GM18502 (cell line): ENCODE data around the gene ZEB2.
A peak's percentile ranks its signal among the peaks of the same experiment; 100 is the strongest.

Source experiments
- ATAC-seq: cut with Tn5 transposase; IDR thresholded peaks from one replicate; pipeline ENCODE4 v1.9.1; 2021; ENCODE audit warnings: mild to moderate bottlenecking; ENCODE audit not compliant: unreplicated experiment, poor library complexity

Gene ZEB2

GRCh38 chr2:144455987-144456386, 63.9 kb downstream of the ZEB2 start:
- no peak for ATAC-seq

DNA sequence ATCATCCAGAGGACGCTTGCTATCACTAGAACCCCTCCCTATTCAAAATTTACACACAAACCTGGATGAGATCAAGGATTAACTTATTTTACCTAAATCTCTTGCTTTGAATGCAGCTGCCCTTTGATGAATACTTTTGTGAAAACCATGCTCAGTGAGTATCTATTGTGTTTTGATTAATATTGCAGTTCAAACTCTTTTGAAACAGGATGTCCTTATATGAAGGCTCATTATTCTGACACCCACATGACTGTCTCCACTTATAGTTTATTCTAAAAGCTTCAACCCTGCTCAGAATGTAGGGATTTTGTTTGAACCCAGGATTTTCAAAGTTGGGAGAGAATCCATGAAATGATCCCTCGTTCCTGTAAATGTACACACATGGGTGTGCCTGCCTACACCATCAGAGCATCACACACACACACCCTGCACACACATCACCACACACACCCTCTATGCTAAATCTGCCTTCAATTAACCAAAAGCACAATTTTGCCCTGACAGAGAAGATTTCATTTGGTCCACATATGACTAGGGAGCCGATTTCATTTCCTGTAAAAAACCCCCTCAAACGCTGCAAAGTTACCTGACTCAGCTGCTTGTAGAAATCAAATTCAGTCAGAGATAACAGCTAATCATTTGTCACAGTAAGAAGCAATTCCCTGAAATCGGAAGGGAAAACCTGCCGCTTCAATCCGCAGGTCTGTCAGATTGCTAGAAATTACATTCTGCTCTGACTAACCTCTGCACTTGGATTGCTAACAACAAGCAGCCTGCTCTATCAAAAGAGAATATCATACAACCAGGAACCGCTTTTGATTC, 65.2 kb downstream of the ZEB2 start:
- ATAC-seq, result peak; percentile 68

DNA sequence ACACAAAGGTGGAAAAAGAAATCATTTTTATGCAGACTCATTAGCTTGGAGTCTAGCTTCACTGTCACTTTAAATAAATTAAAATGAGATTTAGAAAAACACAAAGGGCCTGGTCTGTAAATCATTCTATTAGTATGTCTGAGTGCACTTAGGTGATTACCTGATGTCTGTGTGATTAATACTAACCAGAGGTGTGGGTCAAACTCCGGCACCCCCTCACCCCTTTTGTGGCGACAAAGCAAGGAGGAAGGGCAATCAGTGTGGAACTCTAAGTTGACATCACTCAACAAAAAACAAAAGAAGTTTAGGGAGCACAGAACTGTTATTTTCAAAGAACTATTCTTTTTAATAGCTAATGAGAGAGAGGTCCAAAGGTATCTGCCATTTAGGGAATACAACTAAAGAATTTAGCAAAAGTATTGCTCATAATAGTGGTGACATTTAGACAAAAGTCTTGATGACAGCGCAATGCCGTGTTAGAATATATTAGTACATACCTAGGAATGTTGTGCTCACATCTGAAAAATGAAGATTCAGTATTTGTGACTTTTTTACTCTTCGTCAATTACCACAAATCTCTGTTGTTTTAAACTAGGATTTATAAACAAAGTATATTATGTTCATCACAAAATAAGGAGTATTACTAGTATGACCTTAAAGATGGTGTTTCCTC, 66.3 kb downstream of the ZEB2 start:
- ATAC-seq, result no peak

DNA sequence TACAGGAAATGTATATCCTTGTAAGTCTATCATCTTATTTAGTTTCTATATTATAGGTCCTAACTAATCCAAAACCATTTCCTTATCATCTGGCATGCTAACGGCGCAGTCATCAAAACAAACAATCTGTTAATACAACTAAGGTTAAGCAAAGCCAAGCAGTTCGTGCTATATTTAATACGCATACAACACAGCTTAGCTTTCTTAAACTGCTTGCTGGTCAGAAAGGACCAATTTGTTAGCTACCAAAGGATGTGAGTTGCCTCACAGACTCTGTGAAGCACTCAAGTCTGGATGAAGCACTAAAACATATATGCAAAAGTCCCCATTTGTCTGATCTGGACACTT, 67.0 kb downstream of the ZEB2 start:
- no peak for ATAC-seq

DNA sequence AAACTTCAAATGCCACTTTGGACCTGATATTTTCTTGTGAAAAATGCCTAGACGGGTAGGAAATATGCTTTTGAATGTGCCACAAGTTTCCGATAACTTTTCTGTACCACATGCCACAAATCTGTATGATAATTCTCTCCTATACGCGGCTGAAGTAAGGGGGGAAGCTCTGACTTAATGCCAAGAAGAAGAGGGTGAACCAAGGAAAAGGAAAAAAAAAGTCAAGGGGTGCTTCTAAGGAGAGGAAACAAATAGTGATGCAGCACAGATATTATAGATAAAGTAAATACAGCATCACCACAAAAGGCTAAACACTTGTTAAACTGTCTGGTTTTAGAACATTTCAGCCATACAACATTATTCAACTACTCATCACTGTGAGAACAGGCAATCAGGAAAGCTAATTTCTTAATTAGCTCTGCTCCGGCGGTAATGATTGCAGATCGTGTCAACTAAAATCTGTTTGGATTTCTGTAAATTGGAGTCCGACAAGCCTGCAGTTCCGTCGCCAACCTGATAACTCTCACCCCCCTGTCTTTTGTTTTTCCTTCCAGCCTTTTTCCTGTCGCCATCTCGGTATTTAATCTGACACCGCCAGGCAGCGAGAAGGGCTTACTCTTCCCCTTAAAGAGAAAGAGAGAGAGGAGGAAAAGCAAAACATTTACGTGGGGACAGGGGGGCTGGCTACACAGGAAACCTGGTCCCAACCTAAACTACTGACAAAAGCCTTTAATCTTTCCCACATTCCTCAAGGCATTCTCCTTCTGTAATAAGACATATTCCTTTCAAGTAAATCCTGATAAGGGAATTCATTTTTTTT, 67.5 kb downstream of the ZEB2 start:
- ATAC-seq, result no peak

DNA sequence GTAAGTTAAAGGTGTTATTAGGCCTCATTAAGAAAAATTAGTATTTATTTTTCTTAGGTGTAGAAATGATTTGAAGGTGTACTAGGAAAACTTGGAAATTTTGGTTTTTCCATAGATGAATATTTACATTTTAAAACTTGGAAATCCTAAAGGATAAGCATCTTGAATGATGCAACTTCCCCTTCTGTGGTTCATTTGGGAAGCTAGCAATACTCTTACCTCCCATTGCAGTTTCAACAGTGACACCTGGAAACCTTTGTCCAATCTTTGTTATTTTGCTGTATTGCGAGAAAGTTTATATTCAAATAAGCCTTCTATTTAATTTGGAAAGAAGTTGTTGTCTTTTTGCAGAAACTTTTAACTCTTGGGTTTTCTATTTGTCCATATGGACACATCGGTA, 68.5 kb downstream of the ZEB2 start:
- no peak for ATAC-seq

GRCh38 chr2:144449028-144449406, 70.9 kb downstream of the ZEB2 start:
- no peak for ATAC-seq

- ATAC-seq, result no peak
Observed at GRCh38 chr2:144448389-144449027, 71.4 kb downstream of the ZEB2 start.

- no peak for ATAC-seq
Observed at GRCh38 chr2:144447535-144447934, 72.4 kb downstream of the ZEB2 start.

DNA sequence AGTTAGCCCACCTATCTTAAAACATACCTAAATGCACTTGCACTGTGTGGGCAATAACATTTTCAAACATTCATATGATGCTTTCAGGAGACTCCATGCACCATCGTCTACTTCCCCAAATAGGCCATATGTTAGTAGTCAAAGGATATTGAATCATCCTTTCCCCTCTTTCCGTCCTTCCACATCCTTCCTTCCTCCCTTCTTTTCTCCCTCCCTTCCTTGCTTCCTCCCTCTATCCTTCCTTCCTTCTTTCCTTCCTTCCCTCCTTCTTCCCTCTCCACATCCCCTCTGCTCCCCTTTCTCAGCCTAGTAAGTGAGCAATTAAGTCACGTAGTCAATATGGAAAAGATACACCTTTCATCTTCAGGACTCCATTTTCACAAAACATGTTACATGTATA, 73.8 kb downstream of the ZEB2 start:
- ATAC-seq, result no peak

- ATAC-seq, result no peak
Observed at GRCh38 chr2:144445196-144445595, 74.7 kb downstream of the ZEB2 start.

DNA sequence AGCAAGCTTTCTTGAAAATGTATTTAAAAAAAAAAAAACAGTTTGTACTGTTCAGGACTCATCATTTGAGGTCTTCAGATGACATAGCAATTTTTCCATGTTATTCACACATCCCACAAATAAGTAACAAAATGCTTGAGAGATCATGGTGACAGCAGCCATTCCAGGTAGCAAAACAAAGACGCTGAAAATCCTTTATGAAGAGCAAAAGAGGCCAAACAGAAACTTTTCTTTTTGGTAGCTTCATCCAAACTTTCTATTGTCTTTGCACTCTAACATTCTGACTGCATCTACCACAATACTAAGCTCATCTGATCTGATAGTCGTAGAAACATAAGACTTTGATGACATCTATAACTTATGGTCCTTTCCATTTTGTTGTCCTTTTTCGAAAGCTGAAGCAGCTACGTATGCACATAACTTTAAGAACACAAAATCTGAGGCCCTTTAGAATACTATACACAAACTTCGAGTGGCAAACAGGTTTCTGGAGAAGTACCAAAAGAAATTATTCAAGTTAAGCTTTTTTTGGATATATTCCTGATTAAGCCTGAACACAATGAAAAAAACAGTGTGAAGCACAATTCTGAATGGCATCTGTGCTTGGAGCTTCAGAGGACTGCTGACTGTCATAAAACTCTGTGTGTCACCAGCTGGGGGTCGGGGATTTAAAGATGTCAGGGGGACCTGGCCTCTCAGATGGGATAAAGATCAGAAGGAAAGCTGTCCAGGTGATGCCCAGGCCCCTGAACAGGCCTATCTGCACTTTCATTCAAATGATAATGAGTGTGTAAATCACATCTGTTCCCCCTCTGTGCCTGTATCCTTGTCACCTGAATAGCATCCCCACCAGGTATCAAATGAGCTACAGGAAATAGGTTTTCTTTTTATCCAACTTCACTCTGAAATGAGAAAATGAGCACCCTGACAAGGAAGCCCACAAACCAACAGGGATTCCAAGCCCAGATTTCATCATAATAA, 75.8 kb downstream of the ZEB2 start:
- ATAC-seq, result no peak

GRCh38 chr2:144441711-144442141, 78.2 kb downstream of the ZEB2 start:
- ATAC-seq, result no peak

DNA sequence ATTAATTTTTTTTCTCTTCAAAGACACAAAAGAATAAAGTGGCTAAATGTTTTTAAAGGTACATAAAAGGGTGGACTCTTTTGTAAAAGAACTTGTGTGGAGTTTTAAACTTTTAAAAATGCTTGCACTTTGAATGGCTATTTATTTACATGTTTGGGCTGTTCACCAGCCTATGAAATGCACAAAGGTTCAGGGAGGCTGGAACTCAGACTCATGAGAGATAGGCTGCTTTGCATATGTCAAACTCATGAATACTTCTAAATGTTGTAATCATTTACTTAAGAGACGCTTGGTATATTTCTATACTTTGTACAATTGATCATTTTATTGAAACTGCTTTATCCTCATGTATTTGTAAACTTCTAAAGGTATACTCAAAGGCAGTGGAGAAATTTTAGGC, 79.9 kb downstream of the ZEB2 start:
- ATAC-seq, result no peak

DNA sequence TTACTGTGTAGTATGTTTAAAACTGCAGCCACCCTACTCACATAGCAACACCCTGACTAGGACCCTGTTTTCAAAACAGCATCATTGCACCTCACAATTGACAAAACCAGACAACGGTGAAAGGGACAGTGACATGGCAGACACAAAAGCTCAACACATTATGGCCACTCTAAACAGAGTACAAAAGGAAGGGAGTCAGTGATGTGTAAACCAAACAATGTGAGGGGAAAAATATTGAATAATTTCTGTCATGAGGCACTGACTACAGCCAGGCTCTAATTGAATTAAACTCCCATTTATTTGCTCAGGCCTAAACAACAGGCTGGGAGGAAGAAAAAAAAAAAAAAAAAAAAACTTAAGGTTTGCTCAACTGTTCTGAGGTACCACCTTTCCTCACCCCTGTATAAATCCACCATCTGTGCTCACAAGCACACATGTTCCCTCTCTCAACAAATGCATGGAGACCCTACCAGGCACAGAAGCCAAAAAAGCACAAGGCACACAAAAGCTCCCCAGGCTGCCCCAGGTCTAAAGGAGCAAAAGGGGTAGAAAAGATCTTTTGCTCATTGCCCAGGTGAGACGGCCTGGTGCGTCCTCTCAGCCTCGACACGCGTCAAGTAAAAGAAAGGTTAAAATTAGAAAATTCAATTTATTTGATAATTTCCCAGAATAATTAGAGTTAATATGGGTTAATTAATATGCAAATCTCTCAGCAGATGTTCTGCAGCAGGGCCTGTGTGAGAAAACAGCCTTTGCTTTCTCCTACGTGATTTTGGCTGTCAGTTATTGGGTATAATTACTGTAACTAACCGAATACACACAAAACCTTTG, 80.9 kb downstream of the ZEB2 start:
- no peak for ATAC-seq

DNA sequence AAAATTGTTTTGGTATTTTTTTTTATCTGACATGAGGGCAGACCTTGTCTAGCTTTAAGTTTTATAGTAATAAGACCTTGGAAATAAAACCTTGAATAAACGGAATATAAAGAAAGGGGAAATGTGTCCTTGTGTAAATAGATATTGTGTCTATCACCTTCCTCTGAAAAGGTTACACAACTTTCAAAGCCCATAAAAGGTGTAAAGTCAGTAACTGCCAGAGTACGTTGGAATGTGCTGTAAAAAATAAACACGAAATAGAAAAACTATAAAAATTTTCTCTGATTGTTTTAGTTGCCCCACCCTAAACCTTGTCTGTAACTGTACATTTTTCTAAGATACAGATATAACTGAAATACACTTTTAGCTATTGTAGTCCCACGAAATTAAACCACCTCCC, 82.3 kb downstream of the ZEB2 start:
- ATAC-seq, result no peak

- no peak for ATAC-seq
Observed at GRCh38 chr2:144434425-144435222, 85.3 kb downstream of the ZEB2 start.

GRCh38 chr2:144432921-144433320, 87.0 kb downstream of the ZEB2 start:
- ATAC-seq, result no peak
